GM04504 (cell line): ENCODE results near the gene KRT16.
"Not testable (repeated sequence)": the region's sequence is repeated elsewhere in the genome, so short reads cannot be mapped to it uniquely, and the experiment has no call there.

Experiments
- DNase-seq: peaks from one replicate; pipeline ENCODE4 v3.0.0-alpha.2; 2012; ENCODE audit warnings: low read depth

KRT16 gene

DNA sequence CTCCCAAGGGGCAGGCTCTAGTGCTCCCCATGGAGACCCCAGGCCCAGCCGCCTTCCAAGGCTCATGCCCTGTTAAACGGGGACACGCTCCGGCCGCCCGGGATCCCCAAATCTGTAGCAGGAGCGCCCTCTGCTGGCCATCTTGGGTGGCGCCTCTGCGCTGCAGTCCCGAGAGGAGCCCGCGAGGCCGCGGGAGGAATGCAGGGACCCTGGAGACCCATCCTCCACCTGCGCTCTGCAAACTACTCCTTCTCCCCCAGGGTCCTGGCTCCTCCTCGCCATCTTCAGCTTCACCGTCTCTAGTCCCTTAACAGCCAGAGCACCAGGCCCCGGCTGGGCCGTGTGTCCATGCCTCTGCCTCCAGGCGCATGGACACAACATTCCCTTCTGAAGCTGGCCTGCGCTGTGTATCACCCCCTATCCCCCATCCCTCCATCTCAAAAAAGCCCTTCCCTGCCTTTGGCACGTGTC, 35.4 kb upstream of the KRT16 start:
- no peak for DNase-seq

DNA sequence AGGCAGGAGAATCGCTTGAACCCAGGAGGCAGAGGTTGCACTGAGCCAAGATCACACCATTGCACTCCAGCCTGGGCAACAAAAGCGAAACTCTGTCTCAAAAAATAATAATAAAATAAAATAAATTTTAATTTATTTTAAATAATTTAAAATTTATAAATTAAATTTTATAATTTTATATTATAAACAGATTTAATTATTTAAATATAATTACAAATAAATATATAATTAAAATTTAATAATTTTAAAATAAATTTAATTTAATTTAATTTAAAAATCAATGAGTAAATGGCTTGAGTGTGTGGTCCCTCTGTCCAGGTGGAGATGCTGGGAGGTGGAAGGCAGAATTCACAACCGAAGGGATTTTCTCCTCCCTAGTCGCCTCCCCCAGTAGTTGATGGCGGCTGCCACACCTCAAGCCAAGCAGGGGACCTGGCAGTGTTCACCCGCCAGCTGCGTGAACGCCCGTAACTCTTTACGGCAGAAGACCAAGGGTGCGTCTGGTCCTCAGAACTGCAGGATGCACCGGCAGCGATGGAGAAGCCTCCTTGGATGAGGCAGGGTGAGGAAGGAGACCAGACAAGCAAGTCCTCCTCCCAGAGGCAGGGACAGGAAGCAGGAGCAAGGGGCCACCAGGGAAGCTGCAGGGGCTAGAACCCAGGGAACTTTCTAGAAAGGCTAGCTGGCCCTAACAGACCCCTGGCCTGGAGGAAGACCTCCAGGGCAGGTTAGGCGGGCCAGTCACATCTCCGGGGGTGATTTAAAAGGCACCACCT, 34.7 kb upstream of the KRT16 start:
- DNase-seq = no peak

DNA sequence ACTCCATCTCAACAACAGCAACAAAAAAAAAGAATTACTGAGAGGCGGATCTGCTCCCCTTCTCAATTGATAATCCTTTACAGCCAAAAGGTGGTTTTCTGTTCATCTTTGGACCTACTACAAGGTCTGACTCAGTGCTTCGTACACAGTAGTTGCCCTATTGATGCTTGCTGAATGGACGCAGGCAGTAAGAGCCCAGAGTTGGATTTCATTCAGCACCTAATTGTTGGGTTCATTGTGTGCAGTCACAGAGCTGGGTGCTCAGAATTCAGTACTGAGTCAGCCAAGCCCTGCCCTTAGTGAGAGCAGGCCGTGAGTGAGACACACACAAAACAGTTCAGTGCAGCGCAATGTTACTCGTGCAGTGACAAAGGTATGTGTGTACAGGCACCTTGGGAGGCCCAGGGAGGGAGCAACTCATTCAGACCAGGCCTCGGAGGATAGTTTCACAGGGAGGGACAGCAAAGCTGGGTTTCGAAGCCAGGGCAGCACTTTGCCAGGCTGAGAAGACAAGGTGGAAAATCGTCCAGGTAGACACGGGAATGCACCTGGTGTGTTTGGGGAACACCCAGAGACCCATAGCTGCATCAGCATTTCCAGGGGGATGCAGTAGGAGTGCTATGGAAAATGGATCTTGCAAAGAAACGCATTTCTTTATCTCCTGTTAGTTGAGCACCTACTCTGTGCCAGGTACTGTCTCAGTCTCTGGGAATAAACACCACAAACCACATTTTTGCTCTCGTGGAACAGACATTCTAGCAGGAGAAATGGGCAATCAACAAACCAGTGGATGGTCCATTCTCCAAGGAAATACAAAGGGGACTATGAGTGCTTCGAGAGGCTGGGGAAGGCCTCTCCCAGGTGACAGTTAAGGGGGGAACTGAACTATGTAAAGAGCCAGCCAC, 29.9 kb upstream of the KRT16 start:
- DNase-seq = no peak

DNA sequence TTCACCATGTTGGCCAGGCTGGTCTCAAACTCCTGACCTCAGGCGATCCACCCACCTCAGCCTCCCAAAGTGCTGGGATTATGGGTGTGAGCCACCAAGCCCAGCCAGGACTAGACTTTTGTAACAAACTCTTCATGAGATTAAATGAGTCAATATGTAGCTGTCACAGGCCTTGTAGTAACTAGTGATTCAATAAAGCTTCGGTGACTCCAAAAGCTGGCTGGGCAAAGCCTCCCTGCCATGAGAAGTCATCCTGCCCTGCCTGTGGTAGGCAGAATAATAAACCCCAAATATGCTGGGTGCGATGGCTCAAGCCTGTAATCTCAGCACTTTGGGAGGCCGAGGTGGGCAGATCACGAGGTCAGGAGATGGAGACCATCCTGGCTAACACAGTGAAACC, 28.0 kb upstream of the KRT16 start:
- not testable (repeated sequence) for DNase-seq

DNA sequence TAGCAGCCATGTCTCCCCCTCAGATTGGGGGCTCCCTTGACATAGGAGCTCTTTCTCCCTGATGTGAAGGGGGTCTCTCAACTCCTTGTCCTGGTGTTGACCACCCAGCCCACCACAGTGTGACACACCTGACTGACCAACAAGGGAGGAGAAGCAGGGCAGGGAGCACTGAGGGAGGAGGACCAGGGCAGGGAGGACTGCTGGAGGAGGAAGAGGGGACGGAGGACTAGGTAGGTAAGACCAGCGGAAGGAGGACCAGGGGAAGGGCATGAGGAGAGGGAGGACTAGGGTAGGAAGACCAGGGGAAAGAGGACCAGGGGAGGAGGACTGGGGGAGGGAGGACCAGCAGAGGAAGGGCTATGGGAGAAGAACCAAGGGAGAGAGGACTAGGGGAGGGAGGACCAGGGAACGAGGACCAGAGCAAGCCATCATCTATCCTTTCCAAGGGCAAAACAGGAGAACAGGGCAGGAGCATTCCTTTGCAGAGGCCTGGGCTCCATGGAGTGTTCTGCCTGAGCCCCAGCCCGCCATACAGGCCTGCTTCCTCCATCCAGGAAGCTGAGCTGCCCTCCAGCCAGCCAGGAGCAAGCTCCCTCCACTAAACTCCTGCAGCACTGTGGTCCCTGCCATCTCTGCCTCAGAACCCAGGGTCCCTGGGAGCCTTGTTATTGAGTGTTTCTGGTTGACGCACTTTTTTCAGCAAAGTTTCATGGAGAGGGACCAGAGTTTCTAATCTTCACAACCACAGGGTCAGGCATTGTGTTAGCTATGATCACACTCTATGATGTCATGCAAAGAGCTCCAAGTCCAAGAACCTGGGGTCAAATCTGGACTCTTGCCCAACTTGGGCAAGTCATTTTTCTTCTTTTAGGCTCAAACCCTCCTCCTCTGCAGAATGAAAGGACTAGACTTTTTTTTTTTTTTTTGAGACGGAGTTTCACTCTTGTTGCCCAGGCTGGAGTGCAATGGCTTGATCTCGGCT, 27.2 kb upstream of the KRT16 start:
- no peak for DNase-seq

DNA sequence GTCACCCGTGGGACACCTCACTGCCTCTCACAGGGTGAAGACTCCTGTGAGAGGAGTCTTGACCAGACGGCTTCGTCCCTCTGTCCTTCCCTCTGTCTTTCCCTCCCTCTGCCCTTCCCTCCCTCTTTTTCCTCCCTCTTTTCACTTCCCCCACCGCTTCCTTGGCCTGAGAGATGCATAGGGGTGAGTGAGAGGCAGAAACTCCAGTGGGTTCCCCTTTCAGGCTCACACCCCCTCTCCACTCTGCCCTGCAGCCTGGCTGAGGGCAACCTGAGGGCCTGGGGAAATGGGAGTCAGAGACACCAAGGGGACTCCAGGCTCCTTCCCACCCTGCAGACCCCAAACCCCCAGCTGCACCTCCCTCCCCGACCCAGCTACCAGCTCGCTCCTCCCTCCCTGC, 26.4 kb upstream of the KRT16 start:
- DNase-seq = no peak

DNA sequence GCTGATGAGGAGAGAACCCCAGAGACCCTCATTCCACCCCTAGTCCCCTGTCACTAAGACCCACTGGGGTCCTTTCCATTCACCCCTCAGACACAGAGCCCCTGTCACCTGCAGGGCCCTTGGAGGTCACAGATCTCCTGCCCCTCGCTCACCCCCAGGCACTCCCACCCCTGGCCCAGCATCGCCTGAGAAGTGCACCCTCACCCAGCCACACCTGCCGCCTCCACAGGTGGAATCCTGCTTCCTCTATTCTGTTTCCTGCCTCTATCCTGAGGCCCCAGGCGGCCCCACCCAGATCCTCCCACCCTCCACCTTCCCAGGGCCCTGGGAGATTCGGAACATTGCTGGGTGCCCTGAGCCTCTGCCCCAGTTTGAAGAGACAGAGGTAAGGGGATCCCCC, 25.6 kb upstream of the KRT16 start:
- DNase-seq = no peak

DNA sequence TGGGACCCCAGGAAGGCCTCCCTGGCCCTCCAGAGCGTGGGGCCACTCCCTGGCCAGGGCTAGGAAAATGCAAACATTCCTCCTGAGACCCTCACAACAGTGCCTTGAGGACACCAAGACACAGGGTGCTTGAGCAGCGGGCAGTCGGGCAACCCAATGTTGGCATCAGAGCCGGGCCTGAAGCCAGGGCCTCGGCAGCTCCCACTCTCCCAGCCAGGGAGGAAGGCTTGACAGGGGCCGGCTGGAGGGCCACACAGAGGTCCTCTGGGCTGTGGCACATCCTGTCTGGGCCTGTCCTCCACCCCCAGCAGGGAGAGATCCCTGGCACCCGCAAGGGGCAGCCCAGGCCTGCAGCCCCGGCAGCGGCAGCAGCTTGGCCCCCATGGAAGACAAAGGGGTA, 24.1 kb upstream of the KRT16 start:
- DNase-seq = no peak

DNA sequence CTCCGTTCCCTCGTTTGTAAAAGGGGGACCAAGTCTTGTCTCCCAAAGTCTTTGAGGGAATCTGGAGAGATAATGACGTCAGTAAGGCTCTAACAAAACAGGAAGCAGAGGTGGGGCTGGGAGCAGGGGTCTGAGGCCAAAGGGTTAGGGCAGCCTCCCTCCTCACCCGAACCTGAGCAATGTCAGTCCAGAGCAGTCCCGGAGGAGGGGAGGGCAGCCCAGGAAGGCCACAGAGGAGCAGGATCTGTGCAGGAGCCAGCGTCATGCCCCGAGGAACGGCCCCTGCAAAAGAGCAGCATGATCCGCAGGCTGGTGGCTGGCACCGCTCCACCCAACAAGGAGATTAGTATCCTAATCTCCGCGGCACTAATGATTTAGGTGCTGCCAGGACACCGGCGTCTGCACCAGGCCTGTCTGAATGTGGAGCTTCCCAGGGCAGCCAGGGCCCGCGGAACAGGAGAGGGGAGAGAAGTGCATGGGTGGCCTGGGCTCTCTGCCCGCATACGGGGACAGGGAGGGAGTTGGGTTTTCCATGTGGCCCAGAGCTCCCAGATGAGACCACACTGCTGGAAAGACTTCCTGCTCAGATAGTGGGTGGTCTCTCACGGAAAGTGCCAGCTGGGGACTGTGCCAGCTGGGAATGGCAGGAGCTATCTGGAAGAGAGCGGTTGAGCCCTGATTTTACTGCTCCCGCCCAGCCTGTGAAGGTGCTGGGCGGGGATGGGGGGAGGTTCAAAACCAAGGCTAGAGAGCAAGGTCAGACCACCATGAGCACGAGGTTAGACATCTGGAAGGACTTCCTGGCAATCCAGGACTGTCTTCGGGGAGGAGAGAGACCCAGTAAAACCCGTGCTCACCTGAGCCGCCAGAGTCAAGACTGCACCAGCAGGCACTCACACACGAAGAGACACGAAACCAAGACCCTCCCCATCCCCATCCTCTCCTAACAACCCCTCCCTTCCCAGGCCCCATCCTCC, 22.8 kb upstream of the KRT16 start:
- no peak for DNase-seq

DNA sequence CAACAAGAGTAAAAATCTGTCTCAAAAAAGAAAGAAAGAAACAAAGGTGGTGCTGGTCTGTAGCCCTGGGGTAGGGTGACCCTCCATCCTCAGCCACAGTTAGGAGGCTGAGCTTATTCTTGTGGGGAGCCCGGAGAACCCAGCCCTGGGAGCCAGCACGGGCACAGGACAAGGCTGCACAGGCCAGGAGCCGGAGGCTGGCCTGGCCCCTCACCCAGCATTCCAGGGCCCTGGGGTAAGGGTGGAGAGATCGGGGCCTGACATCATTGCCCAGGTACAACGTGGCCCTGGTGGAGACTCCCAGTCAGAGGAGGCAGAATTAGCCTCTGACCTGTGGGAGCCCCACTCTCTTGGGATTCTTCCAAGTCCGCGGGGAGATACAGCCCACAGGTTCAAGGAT, 22.1 kb upstream of the KRT16 start:
- DNase-seq = no peak

DNA sequence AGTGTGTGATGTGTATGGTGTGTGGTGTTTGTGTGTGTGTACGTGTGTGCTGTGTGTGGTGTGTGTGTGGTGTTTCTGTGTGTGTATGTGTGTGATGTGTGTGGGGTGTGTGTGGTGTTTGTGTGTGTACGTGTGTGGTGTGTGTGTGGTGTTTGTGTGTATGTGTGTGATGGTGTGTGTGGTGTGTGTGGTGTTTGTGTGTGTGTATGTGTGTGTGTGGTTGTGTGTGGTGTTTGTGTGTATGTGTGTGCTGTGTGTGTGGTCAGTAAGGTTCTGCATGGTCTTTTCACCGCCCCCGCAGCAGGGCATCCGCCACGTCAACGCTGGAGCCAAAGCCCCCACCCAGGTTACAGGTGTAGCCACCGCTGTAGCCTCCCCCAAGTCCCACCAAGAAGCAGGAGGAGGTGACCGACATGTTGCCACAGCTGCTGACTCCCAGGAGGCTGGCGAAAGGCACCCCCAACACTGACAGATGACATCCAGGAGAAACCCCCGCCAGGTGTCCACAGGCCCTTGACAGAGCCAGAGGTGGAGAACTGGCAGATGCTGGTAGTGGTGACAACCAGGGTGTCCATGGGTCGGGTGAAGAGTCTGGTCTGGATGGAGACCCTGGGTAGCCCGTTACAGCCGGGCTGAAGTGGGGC, 21.1 kb upstream of the KRT16 start:
- DNase-seq = no peak

DNA sequence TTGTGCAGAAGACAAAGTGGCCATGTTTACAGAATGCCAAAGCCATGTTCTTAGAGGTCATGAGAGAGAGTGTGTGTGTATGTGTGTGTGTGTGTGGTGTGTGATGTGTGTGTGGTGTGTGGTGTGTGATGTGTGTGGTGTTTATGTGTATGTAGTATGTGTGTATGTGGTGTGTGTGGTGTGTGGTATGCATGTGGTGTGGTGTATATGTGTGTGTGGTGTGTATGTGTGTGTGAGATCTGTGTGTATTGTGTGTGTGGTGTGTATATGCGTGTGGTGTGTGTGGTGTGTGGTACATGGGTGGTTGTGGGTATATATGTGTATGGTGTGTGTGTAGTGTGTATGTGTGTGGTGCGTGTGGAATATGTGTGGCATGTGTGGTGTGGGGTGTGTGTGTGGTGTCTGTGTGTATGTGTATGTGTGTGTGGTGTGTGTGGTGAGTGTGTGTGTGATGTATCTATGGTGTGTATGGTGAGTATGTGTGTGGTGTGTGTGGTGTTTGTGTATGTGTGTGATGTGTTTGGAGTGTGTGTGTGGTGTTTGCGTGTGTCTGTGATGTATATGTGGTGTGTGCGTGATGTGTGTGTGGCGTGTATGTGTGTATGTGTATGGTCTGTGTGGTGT, 20.0 kb upstream of the KRT16 start:
- DNase-seq = no peak

DNA sequence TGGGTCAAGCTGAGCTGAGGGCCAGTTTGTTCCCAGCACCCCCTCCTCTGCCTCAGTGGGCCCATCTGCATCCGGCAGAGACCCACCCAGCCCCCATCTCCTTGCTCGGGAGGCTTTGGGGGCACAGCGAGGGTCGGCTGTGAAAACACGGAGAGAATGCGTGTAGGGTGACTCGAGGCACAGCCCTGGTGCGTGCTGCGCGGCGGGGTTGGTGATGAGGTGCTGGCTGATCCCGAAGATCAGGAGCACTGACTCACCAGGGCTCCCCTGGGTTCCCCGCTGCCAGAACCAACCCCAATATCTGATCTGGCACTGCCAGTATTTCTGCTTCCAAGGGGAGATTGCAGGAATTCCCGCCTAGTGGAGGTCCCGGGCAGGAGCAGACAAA, 19.3 kb upstream of the KRT16 start:
- DNase-seq = no peak

DNA sequence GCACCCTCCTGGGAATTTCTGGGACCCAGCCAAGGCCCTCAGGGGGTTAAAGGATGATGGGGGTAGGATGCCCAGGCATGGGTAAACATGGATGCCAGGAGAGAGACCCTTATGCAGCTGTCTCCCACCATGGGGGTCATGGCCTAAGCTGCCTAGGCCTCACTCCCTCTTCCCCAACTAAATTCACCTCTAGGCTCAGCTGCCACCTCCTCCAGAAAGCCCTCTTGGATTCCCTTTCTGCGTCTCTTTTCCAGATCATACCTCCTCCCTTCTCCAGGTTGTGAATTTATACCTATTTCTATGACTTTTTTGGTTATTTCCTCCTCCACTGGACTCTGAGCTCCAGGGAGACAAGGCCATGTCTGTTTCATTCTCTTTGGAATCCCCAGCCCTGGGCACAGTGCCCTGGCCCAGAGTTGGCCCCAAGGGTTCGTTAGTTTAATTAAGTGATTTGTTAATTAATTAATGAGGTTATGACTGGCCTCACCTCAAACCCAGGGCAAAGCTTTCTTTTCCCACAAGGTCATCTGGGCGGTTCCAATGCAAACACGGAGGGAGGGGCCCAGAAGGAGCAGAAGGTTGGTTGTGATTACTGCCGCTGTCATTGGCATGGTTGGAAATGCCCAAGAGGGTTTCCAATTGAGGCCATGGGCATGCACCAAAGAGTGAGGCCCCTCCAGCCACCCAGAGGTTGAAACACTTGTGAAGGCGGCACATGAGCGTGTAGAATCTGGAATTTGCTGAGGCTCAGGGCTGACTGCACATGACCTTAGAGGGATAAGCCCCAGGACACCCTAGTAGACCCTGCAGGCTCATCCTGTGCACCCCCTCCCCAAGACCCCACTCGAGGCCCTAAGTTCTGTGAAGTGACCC, 18.7 kb upstream of the KRT16 start:
- DNase-seq = no peak

DNA sequence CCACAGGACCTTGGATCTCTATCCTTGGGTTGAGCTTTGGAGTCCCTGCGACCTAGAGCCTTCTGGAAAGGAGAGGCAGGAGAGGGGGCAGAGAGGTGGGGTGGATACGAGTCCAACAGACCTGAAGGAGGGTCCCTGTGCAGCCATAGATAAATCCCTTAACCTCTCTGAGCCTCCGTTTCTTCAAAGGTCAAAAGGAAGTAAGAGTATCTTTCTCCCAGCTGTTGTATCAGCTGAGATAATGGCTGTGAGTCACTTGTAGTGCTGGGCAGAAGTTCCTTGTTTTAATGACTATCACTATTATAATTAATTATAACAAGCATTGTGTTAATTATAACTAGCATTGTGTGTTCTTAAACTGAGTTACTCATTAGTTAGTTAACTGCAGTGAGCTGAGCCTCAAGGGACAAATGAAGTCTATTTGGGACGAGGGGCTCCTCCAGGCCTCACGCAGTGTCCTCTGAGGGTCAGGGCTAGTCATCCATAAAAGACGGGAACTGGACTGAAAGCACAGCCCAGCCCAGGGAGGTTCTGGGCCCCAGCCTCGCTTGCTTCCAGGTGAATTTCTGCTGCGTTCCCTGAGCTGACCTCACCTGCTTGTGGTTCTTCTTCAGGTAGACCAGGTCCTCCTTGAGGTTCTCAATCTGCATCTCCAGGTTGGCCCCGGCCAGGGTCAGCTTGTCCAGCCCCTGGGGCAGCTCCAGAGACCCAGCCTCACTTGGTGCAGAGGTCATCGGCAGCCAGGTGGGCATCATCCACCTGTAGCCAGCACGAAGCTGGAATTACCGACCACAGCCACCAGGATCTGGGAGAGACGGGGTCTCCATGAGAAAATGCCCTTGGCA, 17.5 kb upstream of the KRT16 start:
- no peak for DNase-seq

DNA sequence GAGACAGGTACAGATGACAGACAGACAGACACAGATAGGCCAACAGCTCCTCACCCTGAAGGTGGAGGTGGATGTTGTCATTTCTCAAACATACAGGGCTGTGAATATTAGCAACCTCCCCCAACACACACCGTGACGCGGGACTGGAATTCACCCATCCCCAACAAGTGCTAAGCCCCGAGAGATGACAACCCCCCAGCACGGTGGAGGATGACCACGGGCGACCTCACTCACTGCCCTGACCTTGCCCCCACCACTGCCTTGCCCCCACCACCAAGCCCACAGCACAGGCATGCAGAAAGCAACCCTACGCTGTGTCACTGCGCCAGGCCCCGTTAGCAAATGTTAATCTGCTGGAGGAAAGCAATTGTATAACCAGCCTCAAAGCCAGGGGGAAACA, 16.7 kb upstream of the KRT16 start:
- DNase-seq = no peak

DNA sequence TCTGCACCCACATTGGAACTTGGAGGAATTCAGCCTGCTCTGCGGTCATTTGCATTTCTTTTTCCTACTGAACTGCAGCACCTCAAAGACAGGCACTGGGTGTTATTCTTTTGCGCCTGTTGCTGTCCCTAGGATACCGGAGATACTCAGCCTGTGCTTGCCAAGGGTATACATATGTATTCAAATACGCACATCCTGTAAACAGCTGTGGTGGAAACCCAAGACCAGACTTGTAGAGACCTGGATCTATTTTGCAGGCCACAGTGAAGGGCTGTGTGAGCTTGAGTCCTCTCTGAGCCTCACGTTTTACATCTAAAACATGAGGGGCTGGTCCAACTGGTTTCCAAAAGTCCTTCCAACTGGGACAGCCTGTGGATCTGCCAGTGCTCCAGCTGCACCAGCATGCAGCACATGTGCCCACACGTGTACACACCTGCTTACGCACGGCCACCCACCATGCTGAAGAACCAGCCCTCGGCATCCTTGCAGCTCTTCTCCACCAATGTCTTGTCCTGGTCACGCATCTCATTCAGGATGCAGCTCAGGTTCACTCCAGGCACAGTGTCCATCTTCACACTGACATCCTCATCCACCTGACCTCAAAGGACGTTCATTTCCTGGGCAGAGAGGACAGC, 16.2 kb upstream of the KRT16 start:
- not testable (repeated sequence) for DNase-seq

DNA sequence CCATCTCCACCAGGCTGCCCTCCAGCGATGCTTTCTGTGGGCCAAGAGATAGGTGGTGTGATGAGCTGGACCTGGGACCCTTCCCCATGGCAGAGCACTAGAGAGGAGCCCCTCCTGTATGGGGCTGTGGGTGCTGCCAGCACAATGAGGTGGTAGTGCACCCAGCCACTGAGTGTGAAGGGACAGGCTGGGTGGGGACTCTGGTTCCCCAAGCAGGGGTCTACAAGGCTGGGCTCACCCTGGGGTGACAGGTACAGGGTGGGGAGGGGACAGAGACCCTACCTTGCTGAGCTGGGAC, 15.5 kb upstream of the KRT16 start:
- DNase-seq = not testable (repeated sequence)
